Loucy (cell line): ENCODE data around the gene WDR75.

Source experiments
- EZH2phosphoT487 ChIP-seq: fragments of 200-600 bp; IDR thresholded peaks from 2 replicates; pipeline ENCODE4 v1.6.1; 2018; ENCODE audit warnings: antibody characterized with exemption, mild to moderate bottlenecking, moderate library complexity, borderline replicate concordance
- TF ChIP-seq, protein P1 (sequence below): fragments of 200-600 bp; sonication (generic); conservative IDR thresholded peaks from 2 replicates; pipeline ENCODE4 v1.5.1; 2014; ENCODE audit warnings: mild to moderate bottlenecking, antibody characterized with exemption, low read length

DNA sequence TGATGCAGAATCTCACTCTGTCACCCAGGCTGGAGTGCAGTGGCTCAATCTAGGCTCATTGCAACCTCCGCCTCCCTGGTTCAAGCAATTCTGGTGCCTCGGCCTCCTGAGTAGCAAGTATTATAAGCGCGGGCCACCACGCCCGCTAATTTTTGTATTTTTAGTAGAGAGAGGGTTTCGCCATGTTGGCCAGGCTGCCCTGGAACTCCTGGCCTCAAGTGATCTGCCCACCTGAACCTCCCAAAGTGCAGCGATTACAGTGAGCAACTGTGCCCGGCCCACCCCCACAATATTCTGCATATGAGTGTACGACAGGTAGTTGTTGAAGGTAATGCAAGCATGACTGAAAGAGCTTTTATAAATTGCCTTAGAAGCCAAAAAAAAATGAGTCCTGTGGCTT lies 1.2 kb downstream of the WDR75 start:
- TF ChIP-seq, protein P1, sequence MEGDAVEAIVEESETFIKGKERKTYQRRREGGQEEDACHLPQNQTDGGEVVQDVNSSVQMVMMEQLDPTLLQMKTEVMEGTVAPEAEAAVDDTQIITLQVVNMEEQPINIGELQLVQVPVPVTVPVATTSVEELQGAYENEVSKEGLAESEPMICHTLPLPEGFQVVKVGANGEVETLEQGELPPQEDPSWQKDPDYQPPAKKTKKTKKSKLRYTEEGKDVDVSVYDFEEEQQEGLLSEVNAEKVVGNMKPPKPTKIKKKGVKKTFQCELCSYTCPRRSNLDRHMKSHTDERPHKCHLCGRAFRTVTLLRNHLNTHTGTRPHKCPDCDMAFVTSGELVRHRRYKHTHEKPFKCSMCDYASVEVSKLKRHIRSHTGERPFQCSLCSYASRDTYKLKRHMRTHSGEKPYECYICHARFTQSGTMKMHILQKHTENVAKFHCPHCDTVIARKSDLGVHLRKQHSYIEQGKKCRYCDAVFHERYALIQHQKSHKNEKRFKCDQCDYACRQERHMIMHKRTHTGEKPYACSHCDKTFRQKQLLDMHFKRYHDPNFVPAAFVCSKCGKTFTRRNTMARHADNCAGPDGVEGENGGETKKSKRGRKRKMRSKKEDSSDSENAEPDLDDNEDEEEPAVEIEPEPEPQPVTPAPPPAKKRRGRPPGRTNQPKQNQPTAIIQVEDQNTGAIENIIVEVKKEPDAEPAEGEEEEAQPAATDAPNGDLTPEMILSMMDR = no peak
- TF ChIP-seq EZH2phosphoT487 = no peak
